ENCODE measurements around the gene CDKL2. TPM values are rescaled to one million over a fixed set of nuclear protein-coding genes. Genes with fewer than 3 reads are reported as not detected.
"Not testable (repeated sequence)": the region's sequence is repeated elsewhere in the genome, so short reads cannot be mapped to it uniquely, and the experiment has no call there.

The CDKL2 gene
- total RNA-seq, 1 donor from 2014 or later = 2.3 TPM

GRCh38 chr4:75552452-75552851 is 77.9 kb downstream of the CDKL2 start:
- no peak for DNase-seq (ENCODE audit: extremely low spot score, unreplicated experiment)
- Mint-ChIP-seq H3K4me1 (ENCODE audit: unreplicated experiment) (peaks cover 5% of the 10 kb centered on the region), H3K27ac (ENCODE audit: unreplicated experiment) (no peak overlapping the region), H3K4me3 (ENCODE audit: unreplicated experiment) (no peak overlapping the region), H3K9me3 (ENCODE audit: unreplicated experiment) (no peaks in the 10 kb centered on the region), H3K36me3 (ENCODE audit: unreplicated experiment) (no peaks in the 10 kb centered on the region), H3K27me3 (ENCODE audit: unreplicated experiment) (peaks cover 16% of the 10 kb centered on the region)
- no peak for TF ChIP-seq CTCF (IDR thresholded peaks at IDR 0.05)

- H3K36me3 Mint-ChIP-seq (ENCODE audit: unreplicated experiment) = peaks cover 3% of the 10 kb centered on the region
- no peak for DNase-seq (ENCODE audit: extremely low spot score, unreplicated experiment)
- H3K27ac Mint-ChIP-seq (ENCODE audit: unreplicated experiment) = no peak overlapping the region
- H3K4me3 Mint-ChIP-seq (ENCODE audit: unreplicated experiment) = no peak overlapping the region
- no peaks in the 10 kb centered on the region for H3K9me3 Mint-ChIP-seq (ENCODE audit: unreplicated experiment)
- no peaks in the 10 kb centered on the region for H3K27me3 Mint-ChIP-seq (ENCODE audit: unreplicated experiment)
- peaks cover 5% of the 10 kb centered on the region for H3K4me1 Mint-ChIP-seq (ENCODE audit: unreplicated experiment)
- TF ChIP-seq CTCF (IDR thresholded peaks at IDR 0.05) = no peak
Measured at GRCh38 chr4:75549019-75549418, 81.3 kb downstream of the CDKL2 start.

GRCh38 chr4:75547647-75548387 is 82.5 kb downstream of the CDKL2 start:
- Mint-ChIP-seq H3K9me3 (ENCODE audit: unreplicated experiment) (no peaks in the 10 kb centered on the region), H3K27me3 (ENCODE audit: unreplicated experiment) (no peaks in the 10 kb centered on the region), H3K4me1 (ENCODE audit: unreplicated experiment) (peaks cover 5% of the 10 kb centered on the region), H3K27ac (ENCODE audit: unreplicated experiment) (no peak overlapping the region), H3K36me3 (ENCODE audit: unreplicated experiment) (peaks cover 3% of the 10 kb centered on the region), H3K4me3 (ENCODE audit: unreplicated experiment) (no peak overlapping the region)
- DNase-seq (ENCODE audit: extremely low spot score, unreplicated experiment) = no peak
- no peak for TF ChIP-seq CTCF (IDR thresholded peaks at IDR 0.05)

GRCh38 chr4:75545526-75545925 is 84.8 kb downstream of the CDKL2 start:
- H3K27ac Mint-ChIP-seq (ENCODE audit: unreplicated experiment) = no peak overlapping the region
- TF ChIP-seq CTCF (IDR thresholded peaks at IDR 0.05) = no peak
- no peaks in the 10 kb centered on the region for H3K9me3 Mint-ChIP-seq (ENCODE audit: unreplicated experiment)
- peaks cover 5% of the 10 kb centered on the region for H3K4me1 Mint-ChIP-seq (ENCODE audit: unreplicated experiment)
- DNase-seq (ENCODE audit: extremely low spot score, unreplicated experiment) = no peak
- H3K27me3 Mint-ChIP-seq (ENCODE audit: unreplicated experiment) = no peaks in the 10 kb centered on the region
- peaks cover 3% of the 10 kb centered on the region for H3K36me3 Mint-ChIP-seq (ENCODE audit: unreplicated experiment)
- no peak overlapping the region for H3K4me3 Mint-ChIP-seq (ENCODE audit: unreplicated experiment)

- peaks cover 4% of the 10 kb centered on the region for H3K36me3 Mint-ChIP-seq (ENCODE audit: unreplicated experiment)
- no peak overlapping the region for H3K4me3 Mint-ChIP-seq (ENCODE audit: unreplicated experiment)
- H3K27me3 Mint-ChIP-seq (ENCODE audit: unreplicated experiment) = no peaks in the 10 kb centered on the region
- no peak overlapping the region for H3K27ac Mint-ChIP-seq (ENCODE audit: unreplicated experiment)
- no peak for DNase-seq (ENCODE audit: extremely low spot score, unreplicated experiment)
- H3K4me1 Mint-ChIP-seq (ENCODE audit: unreplicated experiment) = peaks cover 5% of the 10 kb centered on the region
- H3K9me3 Mint-ChIP-seq (ENCODE audit: unreplicated experiment) = no peaks in the 10 kb centered on the region
- no peak for TF ChIP-seq CTCF (IDR thresholded peaks at IDR 0.05)
Measured at GRCh38 chr4:75544870-75545269, 85.5 kb downstream of the CDKL2 start.

- not testable (repeated sequence) for H3K4me1 Mint-ChIP-seq (ENCODE audit: unreplicated experiment); H3K36me3 Mint-ChIP-seq (ENCODE audit: unreplicated experiment); H3K27me3 Mint-ChIP-seq (ENCODE audit: unreplicated experiment); DNase-seq (ENCODE audit: extremely low spot score, unreplicated experiment); H3K9me3 Mint-ChIP-seq (ENCODE audit: unreplicated experiment); H3K27ac Mint-ChIP-seq (ENCODE audit: unreplicated experiment); H3K4me3 Mint-ChIP-seq (ENCODE audit: unreplicated experiment)
Measured at GRCh38 chr4:75544220-75544619, 86.1 kb downstream of the CDKL2 start.
